Measurements from ENCODE around the gene XPNPEP3.

- TF ChIP-seq, protein P1, sequence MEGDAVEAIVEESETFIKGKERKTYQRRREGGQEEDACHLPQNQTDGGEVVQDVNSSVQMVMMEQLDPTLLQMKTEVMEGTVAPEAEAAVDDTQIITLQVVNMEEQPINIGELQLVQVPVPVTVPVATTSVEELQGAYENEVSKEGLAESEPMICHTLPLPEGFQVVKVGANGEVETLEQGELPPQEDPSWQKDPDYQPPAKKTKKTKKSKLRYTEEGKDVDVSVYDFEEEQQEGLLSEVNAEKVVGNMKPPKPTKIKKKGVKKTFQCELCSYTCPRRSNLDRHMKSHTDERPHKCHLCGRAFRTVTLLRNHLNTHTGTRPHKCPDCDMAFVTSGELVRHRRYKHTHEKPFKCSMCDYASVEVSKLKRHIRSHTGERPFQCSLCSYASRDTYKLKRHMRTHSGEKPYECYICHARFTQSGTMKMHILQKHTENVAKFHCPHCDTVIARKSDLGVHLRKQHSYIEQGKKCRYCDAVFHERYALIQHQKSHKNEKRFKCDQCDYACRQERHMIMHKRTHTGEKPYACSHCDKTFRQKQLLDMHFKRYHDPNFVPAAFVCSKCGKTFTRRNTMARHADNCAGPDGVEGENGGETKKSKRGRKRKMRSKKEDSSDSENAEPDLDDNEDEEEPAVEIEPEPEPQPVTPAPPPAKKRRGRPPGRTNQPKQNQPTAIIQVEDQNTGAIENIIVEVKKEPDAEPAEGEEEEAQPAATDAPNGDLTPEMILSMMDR (IDR thresholded peaks at IDR 0.05) = no peak
- TF ChIP-seq POLR2AphosphoS5 (IDR thresholded peaks at IDR 0.05) (no peak), POLR2A (IDR thresholded peaks at IDR 0.05; ENCODE audit: low read depth) (no peak), EP300 (IDR thresholded peaks at IDR 0.05) (no peak)
Observed at GRCh38 chr22:40855071-40855978, 1.6 kb upstream of the XPNPEP3 start.

All from esophagus muscularis mucosa (tissue), 4 donors.